ENCODE measurements around the gene STX8.

GRCh38 chr17:9227819-9228407 is 347.7 kb downstream of the STX8 start:
- TF ChIP-seq TCF4 (CRISPR knock-in tag; IDR thresholded peaks at IDR 0.05; ENCODE audit: borderline replicate concordance) (no peak), ZFP30 (CRISPR knock-in tag; IDR thresholded peaks at IDR 0.05) (no peak), CREB5 (CRISPR knock-in tag; IDR thresholded peaks at IDR 0.05; ENCODE audit: low read depth) (no peak), SNAI2 (CRISPR knock-in tag; IDR thresholded peaks at IDR 0.05) (no peak), ZNF565 (CRISPR knock-in tag; conservative IDR thresholded peaks at IDR 0.05; ENCODE audit: low read depth) (no peak), OSR1 (CRISPR knock-in tag; IDR thresholded peaks at IDR 0.05) (no peak), GLIS3 (CRISPR knock-in tag; IDR thresholded peaks at IDR 0.05) (no peak)
